ENCODE measurements around the gene NFATC2IP. TPM values are rescaled to one million over a fixed set of nuclear protein-coding genes. Genes with fewer than 3 reads are reported as not detected.

NFATC2IP gene
- total and polyA plus RNA-seq, 9 of the 15 experiments (the other 6 are each of a cell fraction or from before 2014, with no cell fraction given), result 15.6 to 106 (median 46.9) TPM

DNA sequence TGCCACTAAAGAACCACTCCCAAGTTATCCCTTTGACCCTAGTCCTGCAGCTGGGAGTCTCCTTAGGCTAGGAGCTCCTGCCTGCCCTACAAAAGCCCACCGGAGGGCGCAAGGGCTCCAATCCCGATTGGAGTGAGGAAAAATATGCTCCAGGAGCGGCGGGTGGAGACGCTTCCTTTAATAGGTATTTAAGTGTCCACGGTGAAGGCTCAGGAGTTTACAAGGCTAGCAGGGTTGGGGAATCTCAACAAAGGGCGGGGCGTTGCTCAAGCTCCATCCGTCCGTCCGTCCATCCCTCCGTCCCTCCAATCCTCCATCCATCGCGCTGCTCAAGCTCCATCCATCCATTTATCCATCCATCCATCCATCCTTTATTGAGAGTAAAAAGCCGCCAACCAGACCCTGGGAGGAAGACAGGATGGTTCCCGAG is 23.3 kb downstream of the NFATC2IP start (continued):
- TF ChIP-seq XRCC5 (IDR thresholded peaks at IDR 0.05; ENCODE audit: low read depth, low read length) (0 out of 2 replicates have a peak, but pooled peaks have one; percentile 1), ZNF766 (CRISPR knock-in tag; conservative IDR thresholded peaks at IDR 0.05) (no peak), ZNF511 (CRISPR knock-in tag; IDR thresholded peaks at IDR 0.05) (no peak), MAZ (CRISPR knock-in tag; conservative IDR thresholded peaks at IDR 0.05 in 1 of 2, IDR thresholded peaks at IDR 0.05 in 1 of 2) (peak in 1 of 2 experiments; percentile 37; a peak in 1 of 4 replicates)
- TF ChIP-seq, protein P1, sequence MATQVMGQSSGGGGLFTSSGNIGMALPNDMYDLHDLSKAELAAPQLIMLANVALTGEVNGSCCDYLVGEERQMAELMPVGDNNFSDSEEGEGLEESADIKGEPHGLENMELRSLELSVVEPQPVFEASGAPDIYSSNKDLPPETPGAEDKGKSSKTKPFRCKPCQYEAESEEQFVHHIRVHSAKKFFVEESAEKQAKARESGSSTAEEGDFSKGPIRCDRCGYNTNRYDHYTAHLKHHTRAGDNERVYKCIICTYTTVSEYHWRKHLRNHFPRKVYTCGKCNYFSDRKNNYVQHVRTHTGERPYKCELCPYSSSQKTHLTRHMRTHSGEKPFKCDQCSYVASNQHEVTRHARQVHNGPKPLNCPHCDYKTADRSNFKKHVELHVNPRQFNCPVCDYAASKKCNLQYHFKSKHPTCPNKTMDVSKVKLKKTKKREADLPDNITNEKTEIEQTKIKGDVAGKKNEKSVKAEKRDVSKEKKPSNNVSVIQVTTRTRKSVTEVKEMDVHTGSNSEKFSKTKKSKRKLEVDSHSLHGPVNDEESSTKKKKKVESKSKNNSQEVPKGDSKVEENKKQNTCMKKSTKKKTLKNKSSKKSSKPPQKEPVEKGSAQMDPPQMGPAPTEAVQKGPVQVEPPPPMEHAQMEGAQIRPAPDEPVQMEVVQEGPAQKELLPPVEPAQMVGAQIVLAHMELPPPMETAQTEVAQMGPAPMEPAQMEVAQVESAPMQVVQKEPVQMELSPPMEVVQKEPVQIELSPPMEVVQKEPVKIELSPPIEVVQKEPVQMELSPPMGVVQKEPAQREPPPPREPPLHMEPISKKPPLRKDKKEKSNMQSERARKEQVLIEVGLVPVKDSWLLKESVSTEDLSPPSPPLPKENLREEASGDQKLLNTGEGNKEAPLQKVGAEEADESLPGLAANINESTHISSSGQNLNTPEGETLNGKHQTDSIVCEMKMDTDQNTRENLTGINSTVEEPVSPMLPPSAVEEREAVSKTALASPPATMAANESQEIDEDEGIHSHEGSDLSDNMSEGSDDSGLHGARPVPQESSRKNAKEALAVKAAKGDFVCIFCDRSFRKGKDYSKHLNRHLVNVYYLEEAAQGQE (IDR thresholded peaks at IDR 0.05; ENCODE audit: borderline replicate concordance), result peak; percentile 38; the same call in 1 of the 2 replicates
- TF ChIP-seq, protein P1 (CRISPR knock-in tag; IDR thresholded peaks at IDR 0.05; ENCODE audit: low read depth), result no peak

Measured in K562 (cell line).